DOHH2 (cell line): ENCODE results near the gene CHD9.

ENCODE experiments used
- CTCF ChIP-seq: fragments of 200-600 bp; sonication (generic); IDR thresholded peaks from one replicate; pipeline ENCODE4 v1.5.1; 2014; ENCODE audit warnings: antibody characterized with exemption, mild to moderate bottlenecking, low read depth, low read length; ENCODE audit not compliant: poor library complexity, severe bottlenecking
- EZH2phosphoT487 ChIP-seq: fragments of 200-600 bp; sonication (generic); IDR thresholded peaks from 2 replicates; pipeline ENCODE4 v1.6.1; 2017; ENCODE audit warnings: borderline replicate concordance, mild to moderate bottlenecking, antibody characterized with exemption, low read length, moderate library complexity, mixed read lengths

DNA sequence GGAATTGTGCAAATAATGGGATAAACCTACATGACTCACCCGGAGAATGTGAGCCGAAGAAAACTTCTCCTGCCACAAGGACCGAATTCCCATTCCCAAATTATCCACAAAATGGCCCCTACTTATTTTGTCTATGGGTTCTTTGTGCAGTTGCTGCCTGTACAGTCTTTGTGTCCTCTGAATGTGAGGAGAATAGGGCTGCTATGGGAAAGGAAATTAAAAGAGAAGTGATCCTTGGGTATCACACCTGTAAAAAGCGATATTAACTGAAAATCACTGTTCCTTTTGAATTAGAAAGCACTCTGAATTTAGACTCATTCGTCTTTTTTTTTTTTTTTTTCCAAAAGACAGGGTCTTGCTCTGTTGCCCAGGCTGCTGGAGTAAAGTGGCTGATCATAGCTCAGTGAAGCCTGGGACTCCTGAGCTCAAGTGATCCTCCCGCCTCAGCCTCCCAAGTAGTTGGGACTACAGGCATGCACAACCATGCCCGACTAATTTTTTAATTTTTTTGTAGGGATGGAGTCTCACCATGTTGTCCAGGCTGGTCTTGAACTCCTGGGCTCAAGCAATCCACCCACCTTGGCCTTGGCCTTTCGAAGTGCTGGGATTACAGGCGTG, 45.4 kb downstream of the CHD9 start:
- no peak for TF ChIP-seq CTCF
- TF ChIP-seq EZH2phosphoT487 = no peak
